AG04450 (cell line): ENCODE measurements around the gene MORN4. TPM values are rescaled to one million over a fixed set of nuclear protein-coding genes. Genes with fewer than 3 reads are reported as not detected.

Experiments used
- CTCF ChIA-PET: fragments of 300-600, 350-600 bp; formaldehyde crosslinking; extraction: SDS; loops from one replicate; lab custom pipeline; 2022; ENCODE audit warnings: antibody characterized with exemption, inconsistent platforms; lab: Charles Lee
- POLR2A ChIA-PET: fragments of 350-600 bp; formaldehyde crosslinking; extraction: SDS; loops from one replicate; lab custom pipeline; 2021; ENCODE audit warnings: antibody characterized with exemption, inconsistent platforms; lab: Yijun Ruan, JAX
- DNase-seq: peaks from one replicate; pipeline ENCODE4 v3.0.0-alpha.2; 2011; ENCODE audit warnings: low read depth, low spot score
- H3K27ac ChIP-seq: one replicate; pipeline ENCODE4 v1.5.1; 2012; ENCODE audit warnings: low read depth, low read length, control low read depth
- H3K27me3 ChIP-seq: one replicate; pipeline ENCODE4 v1.6.0; 2012; ENCODE audit warnings: low read length; ENCODE audit not compliant: control insufficient read depth, insufficient read depth
- H3K4me3 ChIP-seq: 2 replicates; pipeline ENCODE4 v1.5.1; 2011; ENCODE audit warnings: mild to moderate bottlenecking, low read depth, low read length, control low read depth
- H3K9me3 ChIP-seq: 2 replicates; pipeline ENCODE4 v1.5.1; 2012; ENCODE audit warnings: low read length; ENCODE audit not compliant: control insufficient read depth, insufficient read depth
- polyA plus RNA-seq: library from polyadenylated mRNA; depleted of rRNA; stranded (reverse); fragments of >200 nt; gene quantifications from 2 replicates; pipeline ENCODE4 v1.2.3, GENCODE V29; 2011
- TF ChIP-seq, protein P1 (sequence below): IDR thresholded peaks from 2 replicates; pipeline ENCODE4 v1.5.1; 2011; ENCODE audit warnings: low read depth, low read length, control low read depth, inconsistent platforms

The MORN4 gene
- polyA plus RNA-seq, 1 experiment, result 16.0 TPM

DNA sequence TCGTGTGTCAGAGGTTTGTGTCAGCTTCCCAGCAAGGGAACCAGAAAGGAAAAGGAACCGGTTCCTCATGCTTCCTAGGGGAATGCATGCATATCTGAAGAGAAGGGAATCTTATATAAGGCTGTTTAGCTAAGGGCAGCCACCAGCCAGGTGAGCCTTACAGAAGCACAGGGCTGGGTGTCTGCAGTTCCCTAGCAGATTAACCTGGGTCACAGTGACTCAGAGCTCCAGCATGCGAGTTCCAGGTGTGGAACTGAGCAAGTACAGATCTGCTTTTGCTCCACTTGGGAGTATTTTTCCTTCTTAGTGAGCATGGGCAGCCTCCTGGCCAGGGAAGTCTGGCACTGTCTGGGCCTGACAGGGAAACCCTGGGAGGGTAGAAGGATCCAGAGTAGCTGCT, 61.7 kb downstream of the MORN4 start:
- no peak for DNase-seq
- Histone ChIP-seq H3K4me3 (no peak overlapping the region), H3K9me3 (no peaks in the 10 kb centered on the region), H3K27ac (no peak overlapping the region), H3K27me3 (no peaks in the 10 kb centered on the region)
- TF ChIP-seq, protein P1, sequence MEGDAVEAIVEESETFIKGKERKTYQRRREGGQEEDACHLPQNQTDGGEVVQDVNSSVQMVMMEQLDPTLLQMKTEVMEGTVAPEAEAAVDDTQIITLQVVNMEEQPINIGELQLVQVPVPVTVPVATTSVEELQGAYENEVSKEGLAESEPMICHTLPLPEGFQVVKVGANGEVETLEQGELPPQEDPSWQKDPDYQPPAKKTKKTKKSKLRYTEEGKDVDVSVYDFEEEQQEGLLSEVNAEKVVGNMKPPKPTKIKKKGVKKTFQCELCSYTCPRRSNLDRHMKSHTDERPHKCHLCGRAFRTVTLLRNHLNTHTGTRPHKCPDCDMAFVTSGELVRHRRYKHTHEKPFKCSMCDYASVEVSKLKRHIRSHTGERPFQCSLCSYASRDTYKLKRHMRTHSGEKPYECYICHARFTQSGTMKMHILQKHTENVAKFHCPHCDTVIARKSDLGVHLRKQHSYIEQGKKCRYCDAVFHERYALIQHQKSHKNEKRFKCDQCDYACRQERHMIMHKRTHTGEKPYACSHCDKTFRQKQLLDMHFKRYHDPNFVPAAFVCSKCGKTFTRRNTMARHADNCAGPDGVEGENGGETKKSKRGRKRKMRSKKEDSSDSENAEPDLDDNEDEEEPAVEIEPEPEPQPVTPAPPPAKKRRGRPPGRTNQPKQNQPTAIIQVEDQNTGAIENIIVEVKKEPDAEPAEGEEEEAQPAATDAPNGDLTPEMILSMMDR, result no peak
- CTCF ChIA-PET, result interaction anchor here (0.7 to 2.9 kb wide), 26 partner anchors 9 to 165 kb away, joined by 3 to 22 read pairs (median 6); partner anchors contain the start of genes HOGA1, PI4K2A and ZFYVE27
- POLR2A ChIA-PET, result no interaction called here

DNA sequence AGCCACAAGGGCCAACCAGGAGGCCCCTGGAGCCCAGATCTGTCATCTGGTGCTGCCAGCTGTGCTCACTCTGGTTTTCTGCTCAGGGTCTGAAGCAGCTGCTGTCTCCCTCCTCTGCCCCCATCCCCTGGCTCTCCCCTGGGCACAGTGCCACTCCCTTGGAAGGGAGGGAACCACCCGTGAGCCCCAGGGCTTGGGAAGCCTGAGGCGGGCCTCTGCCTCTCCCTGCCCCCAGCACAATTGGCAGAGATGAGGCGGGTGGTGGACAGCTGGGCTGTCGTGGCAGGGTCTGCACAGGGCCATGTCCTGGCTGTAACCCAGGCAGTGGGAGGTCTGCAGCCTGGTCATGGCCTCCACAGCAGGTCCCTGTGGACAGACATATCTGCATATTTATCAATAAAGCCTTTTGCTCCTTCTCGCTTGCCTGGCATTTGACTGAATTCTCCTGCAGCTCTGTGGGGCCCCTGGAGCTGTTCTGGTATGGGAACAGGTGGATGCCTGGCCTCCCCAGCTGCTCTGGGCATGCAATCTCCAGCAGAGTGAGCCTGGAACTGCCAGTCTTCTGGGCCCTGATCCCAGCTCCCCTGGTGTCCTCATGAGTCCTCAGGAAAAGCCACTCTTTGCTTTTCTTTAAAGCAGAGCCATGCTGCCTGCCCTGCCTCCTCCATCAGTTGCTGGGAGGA, 62.4 kb downstream of the MORN4 start:
- CTCF ChIA-PET, result interaction anchor here (1.1 to 2.9 kb wide), 14 partner anchors 10 to 106 kb away, joined by 3 to 22 read pairs (median 6); partner anchors contain the start of genes HOGA1 and PI4K2A
- POLR2A ChIA-PET, result no interaction called here
- TF ChIP-seq, protein P1, result no peak
- no peak overlapping the region for H3K4me3 ChIP-seq
- no peak for DNase-seq
- H3K27me3 ChIP-seq, result no peaks in the 10 kb centered on the region
- no peak overlapping the region for H3K27ac ChIP-seq
- H3K9me3 ChIP-seq, result no peaks in the 10 kb centered on the region

DNA sequence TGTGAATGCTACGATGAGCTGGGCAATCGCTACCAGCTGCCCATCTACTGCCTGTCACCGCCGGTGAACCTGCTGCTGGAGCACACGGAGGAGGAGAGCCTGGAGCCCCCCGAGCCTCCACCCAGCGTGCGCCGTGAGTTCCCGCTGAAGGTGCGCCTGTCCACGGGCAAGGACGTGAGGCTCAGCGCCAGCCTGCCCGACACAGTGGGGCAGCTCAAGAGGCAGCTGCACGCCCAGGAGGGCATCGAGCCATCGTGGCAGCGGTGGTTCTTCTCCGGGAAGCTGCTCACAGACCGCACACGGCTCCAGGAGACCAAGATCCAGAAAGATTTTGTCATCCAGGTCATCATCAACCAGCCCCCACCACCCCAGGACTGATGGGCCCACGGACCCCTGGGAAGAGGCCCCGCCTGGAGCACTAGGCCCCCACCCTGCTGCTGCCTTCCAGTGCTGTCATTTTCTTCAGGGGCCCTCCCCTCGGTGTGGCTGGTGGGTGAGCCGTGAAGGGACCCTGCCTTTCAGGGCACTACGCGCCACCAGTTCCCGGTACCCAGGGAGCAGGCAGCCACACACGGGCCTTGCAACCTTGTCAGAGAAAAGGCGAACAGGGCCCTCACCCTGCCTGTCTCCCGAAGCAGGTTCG, 63.0 kb downstream of the MORN4 start:
- ChIA-PET POLR2A (no interaction called here), CTCF (interaction anchor here (0.7 to 2.9 kb wide), 3 partner anchors 26 to 106 kb away, joined by 3 to 10 read pairs (median 7); no protein-coding TSS in a partner anchor)
- H3K27ac ChIP-seq, result no peak overlapping the region

DNA sequence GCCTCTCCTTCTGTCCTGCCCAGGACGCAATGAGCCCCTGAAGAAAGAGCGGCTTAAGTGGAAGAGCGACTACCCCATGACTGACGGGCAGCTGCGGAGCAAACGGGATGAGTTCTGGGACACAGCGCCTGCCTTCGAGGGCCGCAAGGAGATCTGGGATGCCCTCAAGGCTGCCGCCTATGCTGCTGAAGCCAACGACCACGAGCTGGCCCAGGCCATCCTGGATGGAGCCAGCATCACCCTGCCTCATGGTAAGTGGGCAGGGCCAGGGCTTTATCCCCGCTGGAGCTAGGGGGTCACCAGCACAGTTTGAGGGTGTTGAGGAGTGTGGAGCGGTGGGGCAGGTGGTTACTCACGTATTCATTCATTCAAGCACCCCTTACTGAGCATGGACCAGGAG, 65.4 kb downstream of the MORN4 start:
- CTCF ChIA-PET, result no interaction called here

More for the DNA sequence above, 63.0 kb downstream of the MORN4 start:
- Histone ChIP-seq H3K9me3 (no peaks in the 10 kb centered on the region), H3K27me3 (no peaks in the 10 kb centered on the region), H3K4me3 (no peak overlapping the region)
- TF ChIP-seq, protein P1, result no peak
- DNase-seq, result no peak

More for the DNA sequence above, 65.4 kb downstream of the MORN4 start:
- DNase-seq, result no peak
- POLR2A ChIA-PET, result no interaction called here
- Histone ChIP-seq H3K27me3 (no peaks in the 10 kb centered on the region), H3K27ac (no peak overlapping the region), H3K4me3 (no peak overlapping the region), H3K9me3 (no peaks in the 10 kb centered on the region)
- TF ChIP-seq, protein P1, result no peak
